AG09319 (cell line): ENCODE results near the gene HIVEP1.

Experiments
- DNase-seq: peaks from one replicate; pipeline ENCODE4 v3.0.0-alpha.2; 2010; ENCODE audit warnings: low read depth; ENCODE audit errors: extremely low read depth
- CTCF ChIP-seq: IDR thresholded peaks from 2 replicates; pipeline ENCODE4 v1.5.1; 2011; ENCODE audit warnings: low read depth, mild to moderate bottlenecking, inconsistent platforms, low read length, moderate library complexity

The HIVEP1 gene

GRCh38 chr6:12198851-12199250 is 186.7 kb downstream of the HIVEP1 start:
- DNase-seq: no peak
- TF ChIP-seq CTCF: no peak

GRCh38 chr6:12200015-12200564 is 188.0 kb downstream of the HIVEP1 start:
- DNase-seq: no peak

GRCh38 chr6:12200761-12201160 is 188.6 kb downstream of the HIVEP1 start:
- no peak for DNase-seq
- no peak for TF ChIP-seq CTCF

More at GRCh38 chr6:12200015-12200564, 188.0 kb downstream of the HIVEP1 start:
- no peak for TF ChIP-seq CTCF

GRCh38 chr6:12203001-12203400 is 190.9 kb downstream of the HIVEP1 start:
- no peak for DNase-seq
- no peak for TF ChIP-seq CTCF

- TF ChIP-seq CTCF: no peak
- no peak for DNase-seq
Observed at GRCh38 chr6:12208190-12208589, 196.1 kb downstream of the HIVEP1 start.

GRCh38 chr6:12208673-12209072 is 196.6 kb downstream of the HIVEP1 start:
- no peak for TF ChIP-seq CTCF
- DNase-seq: no peak
